Mesodermal cell (in vitro differentiated cells): ENCODE results near the gene EPN2.
"Not testable (repeated sequence)": the region's sequence is repeated elsewhere in the genome, so short reads cannot be mapped to it uniquely, and the experiment has no call there.

ENCODE experiments used
- H3K27ac ChIP-seq: 2 replicates; pipeline ENCODE4 v1.7.0; 2013; ENCODE audit warnings: mild to moderate bottlenecking, low read depth, low read length, moderate library complexity; ENCODE audit not compliant: severe bottlenecking
- H3K36me3 ChIP-seq: 2 replicates; pipeline ENCODE4 v1.7.1; 2013; ENCODE audit warnings: mild to moderate bottlenecking, low read length, moderate library complexity; ENCODE audit not compliant: control insufficient read depth, insufficient read depth
- H3K4me1 ChIP-seq: one replicate; pipeline ENCODE4 v1.7.1; 2013; ENCODE audit warnings: mild to moderate bottlenecking, low read length; ENCODE audit not compliant: insufficient read depth, control insufficient read depth, poor library complexity, severe bottlenecking
- H3K4me3 ChIP-seq: 2 replicates; pipeline ENCODE4 v1.7.0; 2013; ENCODE audit warnings: low read length, control low read depth, mild to moderate bottlenecking; ENCODE audit not compliant: insufficient read depth, poor library complexity, severe bottlenecking; ENCODE audit errors: extremely low read depth
- H3K9me3 ChIP-seq: 2 replicates; pipeline ENCODE4 v1.7.1; 2013; ENCODE audit warnings: mild to moderate bottlenecking, low read length, moderate library complexity; ENCODE audit not compliant: control insufficient read depth
- WGBS, 2 experiments: methylation state at CpG; one replicate each; pipeline ENCODE4 v1.1.5; 2013; ENCODE audit warnings: missing lambda C conversion rate in 2 of 2; ENCODE audit not compliant: insufficient coverage in 2 of 2; 5-methylcytosine and 5-hydroxymethylcytosine counted together

The EPN2 gene

DNA sequence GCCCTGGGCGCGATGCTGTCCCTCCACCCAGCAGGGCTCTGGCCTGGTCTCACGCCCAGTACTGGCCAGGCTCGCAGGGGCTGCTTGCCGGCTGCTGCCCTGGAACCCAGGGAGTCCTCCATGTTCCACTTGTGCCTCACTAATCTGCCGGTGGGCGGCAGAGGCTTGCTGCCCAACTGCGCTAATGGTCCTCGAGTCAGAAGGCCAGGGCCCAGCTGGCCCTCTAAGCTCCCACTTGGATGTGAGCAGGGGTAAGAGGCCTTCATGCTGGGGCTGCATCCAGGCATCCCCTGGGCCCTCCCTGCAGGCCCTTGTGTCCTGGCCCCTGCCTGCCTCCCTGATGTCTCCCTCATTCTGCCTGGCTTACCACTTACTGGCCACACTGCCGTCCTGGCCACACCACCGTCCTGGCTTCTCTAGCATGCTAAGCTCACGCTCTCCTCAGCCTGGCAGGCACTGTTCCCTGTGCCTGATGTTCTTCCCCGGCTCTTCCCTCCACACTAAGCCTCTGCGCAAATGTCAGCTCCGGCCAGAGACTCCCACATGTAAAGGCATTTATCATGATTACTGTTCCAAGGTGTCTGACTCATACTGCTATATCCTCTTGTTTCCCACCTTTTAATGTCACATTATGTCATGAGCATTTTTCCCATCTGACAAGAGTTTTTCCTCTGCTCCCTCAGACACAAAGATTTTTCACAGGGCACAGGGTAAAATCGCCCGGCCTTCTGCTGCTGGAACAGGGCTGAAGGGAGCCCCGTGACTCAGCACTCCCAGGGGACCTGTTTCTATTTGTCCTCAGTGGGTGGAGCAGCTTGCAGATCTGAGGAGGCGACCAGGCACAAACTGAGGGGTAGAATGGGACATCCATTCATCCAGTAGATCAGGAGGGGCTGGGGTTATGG, 109.4 kb downstream of the EPN2 start:
- Histone ChIP-seq H3K4me3 (no peak overlapping the region), H3K36me3 (no peaks in the 10 kb centered on the region), H3K27ac (peak overlapping the region; percentile 78), H3K9me3 (no peaks in the 10 kb centered on the region), H3K4me1 (peaks cover 26% of the 10 kb centered on the region)
- 88 to 91% methylated on average over 16 to 18 of the region's 19 CpGs for WGBS, 2 experiments

- Histone ChIP-seq H3K9me3 (no peaks in the 10 kb centered on the region), H3K4me1 (peaks cover 18% of the 10 kb centered on the region), H3K27ac (peak overlapping the region; percentile 78), H3K36me3 (no peaks in the 10 kb centered on the region), H3K4me3 (no peak overlapping the region)
- WGBS, 2 experiments, result 94 to 95% methylated on average over 13 of the region's 13 CpGs
Observed at GRCh38 chr17:19347323-19348080, 110.3 kb downstream of the EPN2 start.

DNA sequence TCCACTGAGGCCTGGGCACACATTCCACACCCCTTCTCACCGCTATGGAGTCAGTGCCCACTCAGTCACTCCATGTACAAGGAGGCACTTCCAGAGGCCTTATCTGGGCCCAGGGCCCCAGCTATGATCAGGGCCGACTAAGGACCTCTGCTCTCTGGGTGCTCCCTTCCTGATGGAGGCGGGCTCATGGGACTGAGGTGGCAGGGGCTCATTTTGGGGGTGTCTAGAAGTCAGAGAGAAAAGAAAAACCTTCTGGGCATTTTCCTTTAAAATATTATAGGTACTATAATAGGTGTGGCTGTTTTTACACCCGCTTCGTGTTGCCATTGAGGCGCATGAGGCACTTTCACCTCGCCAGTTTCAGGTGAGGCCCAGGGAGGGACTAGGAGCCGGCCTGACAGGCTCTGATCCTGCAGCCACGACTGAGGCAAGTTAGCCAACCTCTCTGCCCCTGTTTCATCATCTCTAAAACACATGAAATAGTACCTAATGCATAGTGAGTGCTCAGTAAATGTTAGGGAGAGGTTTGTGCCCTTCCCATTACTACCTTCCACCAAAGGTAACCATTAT, 111.0 kb downstream of the EPN2 start:
- no peak overlapping the region for H3K4me3 ChIP-seq
- no peaks in the 10 kb centered on the region for H3K9me3 ChIP-seq
- H3K4me1 ChIP-seq, result peaks cover 15% of the 10 kb centered on the region
- H3K27ac ChIP-seq, result no peak overlapping the region
- 95 to 100% methylated on average over 3 to 4 of the region's 9 CpGs for WGBS, 2 experiments
- no peaks in the 10 kb centered on the region for H3K36me3 ChIP-seq

DNA sequence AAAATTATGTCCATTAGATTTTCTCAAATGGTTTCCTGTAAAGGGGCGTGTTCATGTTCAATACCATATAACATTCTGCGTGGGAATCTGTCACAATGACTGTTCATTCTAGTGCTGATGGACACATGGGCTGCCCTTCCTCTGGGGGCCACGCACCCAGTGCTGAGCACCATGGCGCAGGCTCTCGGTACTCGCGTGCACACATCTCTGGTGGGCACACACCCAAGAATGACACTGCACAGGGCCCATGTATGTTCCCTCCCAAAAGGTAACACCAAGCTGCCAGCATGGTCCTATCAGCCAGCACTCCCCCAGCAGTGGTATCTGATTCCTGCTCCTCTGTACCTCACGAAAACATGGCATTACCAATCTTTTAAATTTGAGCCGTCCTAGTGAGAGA, 111.6 kb downstream of the EPN2 start:
- WGBS, 2 experiments, result 97 to 100% methylated on average over 7 of the region's 9 CpGs
- Histone ChIP-seq H3K36me3 (no peaks in the 10 kb centered on the region), H3K4me3 (no peak overlapping the region), H3K4me1 (peaks cover 15% of the 10 kb centered on the region), H3K27ac (no peak overlapping the region), H3K9me3 (no peaks in the 10 kb centered on the region)

DNA sequence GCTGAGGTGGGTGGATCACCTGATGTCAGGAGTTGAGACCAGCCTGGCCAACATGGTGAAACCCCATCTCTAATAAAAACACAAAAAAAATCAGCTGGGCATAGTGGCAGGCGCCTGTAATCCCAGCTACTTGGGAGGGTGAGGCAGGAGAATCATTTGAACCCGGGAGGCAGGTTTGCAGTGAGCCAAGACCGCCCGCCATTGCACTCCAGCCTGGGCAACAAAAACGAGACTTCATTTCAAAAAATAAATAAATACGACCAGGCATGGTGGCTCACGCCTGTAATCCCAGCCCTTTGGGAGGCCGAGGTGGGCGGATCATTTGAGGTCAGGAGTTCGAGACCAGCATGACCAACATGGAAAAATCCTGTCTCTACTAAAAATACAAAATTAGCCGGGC, 116.2 kb downstream of the EPN2 start:
- 96 to 97% methylated on average over 9 to 11 of the region's 11 CpGs for WGBS, 2 experiments
- not testable (repeated sequence) for H3K36me3 ChIP-seq, H3K4me3 ChIP-seq, H3K27ac ChIP-seq, H3K9me3 ChIP-seq, H3K4me1 ChIP-seq

- 72 to 78% methylated on average over 4 to 5 of the region's 6 CpGs for WGBS, 2 experiments
Observed at GRCh38 chr17:19354748-19355147, 117.6 kb downstream of the EPN2 start.

GRCh38 chr17:19357351-19357750, 120.2 kb downstream of the EPN2 start:
- no peak overlapping the region for H3K4me3 ChIP-seq
- WGBS, 2 experiments, result 93 to 99% methylated on average over 5 to 7 of the region's 7 CpGs
- no peaks in the 10 kb centered on the region for H3K36me3 ChIP-seq
- peaks cover 11% of the 10 kb centered on the region for H3K4me1 ChIP-seq
- no peaks in the 10 kb centered on the region for H3K9me3 ChIP-seq
- H3K27ac ChIP-seq, result no peak overlapping the region

More at GRCh38 chr17:19354748-19355147, 117.6 kb downstream of the EPN2 start:
- H3K27ac ChIP-seq, result no peak overlapping the region
- H3K4me1 ChIP-seq, result peaks cover 7% of the 10 kb centered on the region
- no peaks in the 10 kb centered on the region for H3K36me3 ChIP-seq
- H3K4me3 ChIP-seq, result no peak overlapping the region
- H3K9me3 ChIP-seq, result no peaks in the 10 kb centered on the region

GRCh38 chr17:19357761-19358160, 120.6 kb downstream of the EPN2 start:
- 94 to 95% methylated on average over 4 to 6 of the region's 7 CpGs for WGBS, 2 experiments

DNA sequence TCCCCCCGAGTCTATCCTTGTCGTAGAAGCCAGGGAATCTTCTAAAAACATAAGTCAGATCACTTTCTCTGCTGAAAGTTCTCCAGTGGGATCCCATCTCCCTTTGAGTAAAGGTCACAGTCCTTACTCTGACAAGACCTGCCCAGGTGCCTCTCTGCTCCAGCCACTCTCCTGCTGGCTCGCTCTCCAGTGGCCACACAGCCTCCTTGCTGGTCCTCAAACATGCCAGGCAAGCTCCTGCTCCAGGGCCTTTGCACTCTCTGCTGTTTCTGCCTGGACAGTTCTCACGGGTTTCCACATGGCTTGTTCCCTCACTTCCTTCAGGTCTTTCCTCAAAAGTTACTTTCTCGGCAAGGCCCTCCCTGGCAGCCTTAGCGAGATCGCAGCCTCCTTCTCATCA, 122.0 kb downstream of the EPN2 start:
- Histone ChIP-seq H3K36me3 (no peaks in the 10 kb centered on the region), H3K27ac (no peak overlapping the region), H3K4me1 (peaks cover 8% of the 10 kb centered on the region), H3K4me3 (no peak overlapping the region), H3K9me3 (no peaks in the 10 kb centered on the region)
- WGBS, 2 experiments, result 90 to 95% methylated on average over 6 to 7 of the region's 7 CpGs

More at GRCh38 chr17:19357761-19358160, 120.6 kb downstream of the EPN2 start:
- H3K36me3 ChIP-seq, result no peaks in the 10 kb centered on the region
- H3K27ac ChIP-seq, result no peak overlapping the region
- H3K9me3 ChIP-seq, result no peaks in the 10 kb centered on the region
- H3K4me1 ChIP-seq, result peaks cover 11% of the 10 kb centered on the region
- no peak overlapping the region for H3K4me3 ChIP-seq

- Histone ChIP-seq H3K36me3 (no peaks in the 10 kb centered on the region), H3K9me3 (no peaks in the 10 kb centered on the region), H3K27ac (no peak overlapping the region), H3K4me1 (peaks cover 10% of the 10 kb centered on the region), H3K4me3 (no peak overlapping the region)
- 95 to 96% methylated on average over 3 to 4 of the region's 5 CpGs for WGBS, 2 experiments
Observed at GRCh38 chr17:19359856-19360255, 122.7 kb downstream of the EPN2 start.
